Right lobe of liver (tissue), 6 donors: Measurements from ENCODE around the gene SPAG17. TPM values are rescaled to one million over a fixed set of nuclear protein-coding genes. Genes with fewer than 3 reads are reported as not detected.

Experiments
- ATAC-seq, 4 donors: fragments of 200-7000 bp; cut with Tn5 transposase; one replicate each; pipeline ENCODE4 v1.9.1; 2020; ENCODE audit warnings: mild to moderate bottlenecking in 4 of 4, moderate library complexity in 4 of 4
- DNase-seq, 3 donors: peaks; one replicate each; pipeline ENCODE4 v3.0.0-alpha.2; 2020
- H3K27ac ChIP-seq, 3 donors: fragments of 200-600 bp; one replicate each; pipeline ENCODE4 v1.8.0; 2022
- H3K27me3 ChIP-seq, 2 donors: fragments of 200-600 bp; one replicate each; pipeline ENCODE4 v1.8.0; 2022
- H3K36me3 ChIP-seq, 4 donors: fragments of 200-600 bp; sonication (generic) in 1 of 4; one replicate each; pipeline versions ENCODE4 v1.5.1 to v1.8.0; 2017 to 2022; ENCODE audit warnings: control low read depth in 1 of 4
- H3K4me1 ChIP-seq, 4 donors: fragments of 200-600 bp; sonication (generic) in 1 of 4; one replicate each; pipeline versions ENCODE4 v1.5.1 to v1.8.0; 2017 to 2022; ENCODE audit warnings: control low read depth in 1 of 4
- H3K4me3 ChIP-seq, 3 donors: fragments of 200-600 bp; one replicate each; pipeline ENCODE4 v1.8.0; 2022
- H3K9me3 ChIP-seq, 4 donors: fragments of 200-600 bp; sonication (generic) in 1 of 4; one replicate each; pipeline versions ENCODE4 v1.5.1 to v1.8.0; 2017 to 2022; ENCODE audit warnings: control low read depth in 1 of 4
- POLR2A ChIP-seq: fragments of 450-650 bp; IDR thresholded peaks from one replicate; pipeline ENCODE4 v1.6.1; 2017; ENCODE audit warnings: antibody characterized with exemption, mild to moderate bottlenecking
- WGBS: methylation state at CpG from one replicate; pipeline ENCODE4 v1.1.6; 2018; ENCODE audit warnings: low coverage, low lambda C conversion rate; ENCODE audit not compliant: insufficient coverage; ENCODE audit errors: missing lambda C conversion rate; 5-methylcytosine and 5-hydroxymethylcytosine counted together
- intact Hi-C, 2 donors: fragments of 100-400 bp; cut with DNase I; formaldehyde crosslinking; loops; one replicate each; pipeline versions ENCODE4 v1.11.2 to v1.14.1; 2022
- total RNA-seq, 6 experiments: library from RNA; depleted of rRNA in 2 of 6; stranded (reverse); fragments of >200 nt in 2 of 6; fragmentation: NEBNext Ultra II Directional in 3 of 6; extraction: Animal tissue kit (Norgen Biotek cat#: 25700) in 3 of 6; gene quantifications; one replicate each; pipeline versions ENCODE4 v1.1.0 to v1.2.4, GENCODE V29; 2016 to 2023
- TF ChIP-seq, protein P1 (sequence below), 4 donors: fragments of 200-600 bp in 3 of 4; fragments of 450-650 bp in 1 of 4; IDR thresholded peaks; one replicate each; pipeline versions ENCODE4 v1.5.1 to v1.8.0; 2016 to 2022; ENCODE audit warnings: antibody characterized with exemption in 4 of 4, mild to moderate bottlenecking in 2 of 4
- donor health status: DM: no; HTN: yes; CAD: no.
- donor health status: DM: no; HTN: no; CAD: no.
- donor health status: DM: no; HTN: no; CAD: no.
- donor health status: DM: no; HTN: yes; CAD: no.
- donor health status: DM: no; HTN: yes; CAD: no.

Gene SPAG17
- total RNA-seq, 6 experiments from 2014 or later: 0.18 TPM; not detected in 5

DNA sequence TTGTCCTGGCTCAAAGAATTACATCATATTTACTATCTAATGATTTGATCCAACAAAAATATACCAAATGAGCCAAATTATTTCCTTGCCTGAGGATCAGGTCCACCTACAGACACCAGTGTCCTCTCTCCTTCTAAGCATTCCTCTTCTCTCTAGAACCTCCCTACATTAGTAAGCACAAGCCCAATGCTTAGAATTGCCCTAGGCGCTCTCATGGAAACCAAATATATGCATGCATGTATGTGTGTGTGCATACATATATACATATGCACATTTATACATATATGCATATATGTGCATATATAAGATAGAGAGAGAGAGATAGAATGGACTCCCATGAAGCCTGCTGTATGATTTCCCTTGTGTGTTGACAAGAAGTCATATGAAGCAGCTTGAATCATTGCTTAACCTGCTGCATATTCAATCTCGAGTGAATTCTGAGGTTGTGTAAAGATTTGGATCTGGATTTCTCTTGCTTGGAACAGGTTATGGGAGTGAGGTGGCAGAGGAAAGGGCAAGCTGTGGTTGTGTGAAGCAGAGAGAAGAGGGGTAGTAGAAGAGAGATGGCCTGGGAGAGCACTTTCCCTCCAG lies 66.1 kb downstream of the SPAG17 start:
- intact Hi-C loops: no loop called here
- DNase-seq (no peak), ATAC-seq (peak in 2 of 4 donors; percentile 6 to 12)
- TF ChIP-seq POLR2A: no peak
- TF ChIP-seq, protein P1, sequence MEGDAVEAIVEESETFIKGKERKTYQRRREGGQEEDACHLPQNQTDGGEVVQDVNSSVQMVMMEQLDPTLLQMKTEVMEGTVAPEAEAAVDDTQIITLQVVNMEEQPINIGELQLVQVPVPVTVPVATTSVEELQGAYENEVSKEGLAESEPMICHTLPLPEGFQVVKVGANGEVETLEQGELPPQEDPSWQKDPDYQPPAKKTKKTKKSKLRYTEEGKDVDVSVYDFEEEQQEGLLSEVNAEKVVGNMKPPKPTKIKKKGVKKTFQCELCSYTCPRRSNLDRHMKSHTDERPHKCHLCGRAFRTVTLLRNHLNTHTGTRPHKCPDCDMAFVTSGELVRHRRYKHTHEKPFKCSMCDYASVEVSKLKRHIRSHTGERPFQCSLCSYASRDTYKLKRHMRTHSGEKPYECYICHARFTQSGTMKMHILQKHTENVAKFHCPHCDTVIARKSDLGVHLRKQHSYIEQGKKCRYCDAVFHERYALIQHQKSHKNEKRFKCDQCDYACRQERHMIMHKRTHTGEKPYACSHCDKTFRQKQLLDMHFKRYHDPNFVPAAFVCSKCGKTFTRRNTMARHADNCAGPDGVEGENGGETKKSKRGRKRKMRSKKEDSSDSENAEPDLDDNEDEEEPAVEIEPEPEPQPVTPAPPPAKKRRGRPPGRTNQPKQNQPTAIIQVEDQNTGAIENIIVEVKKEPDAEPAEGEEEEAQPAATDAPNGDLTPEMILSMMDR (IDR thresholded peaks at IDR 0.05): no peak
- Histone ChIP-seq H3K27me3 (no peaks in the 10 kb centered on the region), H3K9me3 (no peaks in the 10 kb centered on the region), H3K36me3 (no peaks in the 10 kb centered on the region), H3K27ac (peak overlapping the region in 2 of 3 donors; percentile 35 to 37), H3K4me3 (no peak overlapping the region), H3K4me1 (peaks cover 0 to 23% (median 11%) of the 10 kb centered on the region in 4 donors)
- 58% methylated on average over 2 of the region's 2 CpGs for whole genome bisulfite sequencing

- H3K27me3 ChIP-seq: no peaks in the 10 kb centered on the region
- intact Hi-C loops: no loop called here
- H3K4me3 ChIP-seq: no peak overlapping the region
- no peaks in the 10 kb centered on the region for H3K36me3 ChIP-seq
- peak overlapping the region; percentile 35 to 44 (median 37) for H3K27ac ChIP-seq
- H3K4me1 ChIP-seq: peaks cover 0 to 23% (median 11%) of the 10 kb centered on the region in 4 donors
- no peaks in the 10 kb centered on the region for H3K9me3 ChIP-seq
- TF ChIP-seq, protein P1 (IDR thresholded peaks at IDR 0.05): no peak
- no peak for TF ChIP-seq POLR2A
- 7% methylated on average over 5 of the region's 5 CpGs for WGBS
- DNase-seq (peak; percentile 59 to 80 (median 77)), ATAC-seq (peak; percentile 84 to 95 (median 94))
Measured at GRCh38 chr1:118118469-118118868, 66.6 kb downstream of the SPAG17 start.

GRCh38 chr1:118117521-118117920 lies 67.5 kb downstream of the SPAG17 start:
- no peaks in the 10 kb centered on the region for H3K36me3 ChIP-seq
- no peaks in the 10 kb centered on the region for H3K27me3 ChIP-seq
- 94% methylated on average over 2 of the region's 4 CpGs for WGBS
- no peak for TF ChIP-seq POLR2A
- H3K9me3 ChIP-seq: no peaks in the 10 kb centered on the region
- peaks cover 0 to 23% (median 11%) of the 10 kb centered on the region in 4 donors for H3K4me1 ChIP-seq
- peak overlapping the region in 1 of 3 donors; percentile 39 for H3K27ac ChIP-seq
- ATAC-seq (no peak), DNase-seq (no peak)
- no peak overlapping the region for H3K4me3 ChIP-seq
- intact Hi-C loops: no loop called here

- Histone ChIP-seq H3K9me3 (no peaks in the 10 kb centered on the region), H3K36me3 (no peaks in the 10 kb centered on the region), H3K27ac (peak overlapping the region in 2 of 3 donors; percentile 25 to 39), H3K4me3 (no peak overlapping the region), H3K27me3 (no peaks in the 10 kb centered on the region), H3K4me1 (peaks cover 0 to 23% (median 11%) of the 10 kb centered on the region in 4 donors)
- ATAC-seq (peak; percentile 59 to 86 (median 82)), DNase-seq (no peak)
- intact Hi-C loops: no loop called here
- WGBS: 20% methylated on average over 4 of the region's 4 CpGs
- no peak for TF ChIP-seq POLR2A
- TF ChIP-seq, protein P1 (IDR thresholded peaks at IDR 0.05): no peak
Measured at GRCh38 chr1:118116909-118117308, 68.1 kb downstream of the SPAG17 start.

- Histone ChIP-seq H3K27me3 (no peaks in the 10 kb centered on the region), H3K27ac (no peak overlapping the region), H3K4me3 (no peak overlapping the region), H3K36me3 (no peaks in the 10 kb centered on the region), H3K4me1 (peaks cover 0 to 23% (median 11%) of the 10 kb centered on the region in 4 donors), H3K9me3 (no peaks in the 10 kb centered on the region)
- TF ChIP-seq POLR2A: no peak
- TF ChIP-seq, protein P1 (IDR thresholded peaks at IDR 0.05): no peak
- intact Hi-C loops: no loop called here
- DNase-seq: no peak
- no peak for ATAC-seq
- WGBS: 80% methylated on average over 5 of the region's 5 CpGs
Measured at GRCh38 chr1:118116401-118116800, 68.6 kb downstream of the SPAG17 start.
